ENCODE data around the gene TOGARAM2.

GRCh38 chr2:29010946-29011345 is 29.8 kb downstream of the TOGARAM2 start:
- no peak for TF ChIP-seq GFI1B (tag by site-specific recombination; IDR thresholded peaks at IDR 0.05)
- TF ChIP-seq ZNF513 (tag by site-specific recombination; IDR thresholded peaks at IDR 0.05) = no peak
- no peak for TF ChIP-seq CTCF (tag by site-specific recombination; IDR thresholded peaks at IDR 0.05)
- no peak for TF ChIP-seq MEIS1 (CRISPR knock-in tag; IDR thresholded peaks at IDR 0.05; ENCODE audit: borderline replicate concordance)
- TF ChIP-seq ZNF175 (tag by site-specific recombination; IDR thresholded peaks at IDR 0.05) = no peak
- TF ChIP-seq ZNF366 (tag by site-specific recombination; conservative IDR thresholded peaks at IDR 0.05) = no peak
- no peak for TF ChIP-seq ZBTB7A (tag by site-specific recombination; IDR thresholded peaks at IDR 0.05; ENCODE audit: low read depth)
- no peak for TF ChIP-seq ZNF404 (tag by site-specific recombination; IDR thresholded peaks at IDR 0.05)
- TF ChIP-seq, protein P1, sequence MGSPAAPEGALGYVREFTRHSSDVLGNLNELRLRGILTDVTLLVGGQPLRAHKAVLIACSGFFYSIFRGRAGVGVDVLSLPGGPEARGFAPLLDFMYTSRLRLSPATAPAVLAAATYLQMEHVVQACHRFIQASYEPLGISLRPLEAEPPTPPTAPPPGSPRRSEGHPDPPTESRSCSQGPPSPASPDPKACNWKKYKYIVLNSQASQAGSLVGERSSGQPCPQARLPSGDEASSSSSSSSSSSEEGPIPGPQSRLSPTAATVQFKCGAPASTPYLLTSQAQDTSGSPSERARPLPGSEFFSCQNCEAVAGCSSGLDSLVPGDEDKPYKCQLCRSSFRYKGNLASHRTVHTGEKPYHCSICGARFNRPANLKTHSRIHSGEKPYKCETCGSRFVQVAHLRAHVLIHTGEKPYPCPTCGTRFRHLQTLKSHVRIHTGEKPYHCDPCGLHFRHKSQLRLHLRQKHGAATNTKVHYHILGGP (tag by site-specific recombination; IDR thresholded peaks at IDR 0.05) = no peak
- TF ChIP-seq ZNF19 (tag by site-specific recombination; IDR thresholded peaks at IDR 0.05; ENCODE audit: low read depth) = no peak
